ENCODE measurements around the gene JAKMIP1. TPM values are rescaled to one million over a fixed set of nuclear protein-coding genes. Genes with fewer than 3 reads are reported as not detected.

Gene JAKMIP1
- total RNA-seq, 1 donor from 2014 or later = 0.89 TPM

- peaks cover 2% of the 10 kb centered on the region for H3K4me1 Mint-ChIP-seq (ENCODE audit: low read depth)
- DNase-seq (ENCODE audit: low spot score, unreplicated experiment) = no peak
- H3K27ac Mint-ChIP-seq = no peak overlapping the region
- H3K9me3 Mint-ChIP-seq (ENCODE audit: low read depth) = peaks cover 5% of the 10 kb centered on the region
- TF ChIP-seq CTCF (IDR thresholded peaks at IDR 0.05; ENCODE audit: unreplicated experiment) = no peak
- peaks cover 6% of the 10 kb centered on the region for H3K27me3 Mint-ChIP-seq
- H3K4me3 Mint-ChIP-seq (ENCODE audit: low read depth) = no peak overlapping the region
- no peaks in the 10 kb centered on the region for H3K36me3 Mint-ChIP-seq (ENCODE audit: insufficient read depth)
Observed at GRCh38 chr4:6064383-6064782, 136.0 kb downstream of the JAKMIP1 start.

- TF ChIP-seq CTCF (IDR thresholded peaks at IDR 0.05; ENCODE audit: unreplicated experiment) = no peak
- peaks cover 2% of the 10 kb centered on the region for H3K4me1 Mint-ChIP-seq (ENCODE audit: low read depth)
- H3K27me3 Mint-ChIP-seq = peaks cover 6% of the 10 kb centered on the region
- no peaks in the 10 kb centered on the region for H3K36me3 Mint-ChIP-seq (ENCODE audit: insufficient read depth)
- H3K4me3 Mint-ChIP-seq (ENCODE audit: low read depth) = no peak overlapping the region
- DNase-seq (ENCODE audit: low spot score, unreplicated experiment) = no peak
- H3K9me3 Mint-ChIP-seq (ENCODE audit: low read depth) = peaks cover 7% of the 10 kb centered on the region
- no peak overlapping the region for H3K27ac Mint-ChIP-seq
Observed at GRCh38 chr4:6063684-6064083, 136.7 kb downstream of the JAKMIP1 start.

DNA sequence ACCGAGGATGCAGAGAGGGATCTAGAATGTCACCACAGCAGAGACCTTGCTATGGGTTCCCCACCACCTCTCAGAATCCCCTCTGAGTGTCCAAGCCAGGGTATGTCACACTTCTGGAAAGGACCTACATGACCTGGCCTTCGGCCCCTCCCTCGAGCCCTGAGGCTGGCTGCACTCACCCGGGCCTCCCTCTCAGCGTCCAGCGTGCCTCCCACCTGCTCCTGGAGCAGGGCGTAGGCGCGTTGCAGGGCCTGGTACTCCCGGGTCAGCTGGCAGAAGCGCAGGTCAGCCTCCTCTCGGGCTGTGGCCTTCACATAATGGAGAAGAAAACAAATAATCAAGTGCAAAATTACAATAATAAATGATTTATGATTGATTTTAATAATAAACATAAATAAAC lies 138.2 kb downstream of the JAKMIP1 start:
- H3K27me3 Mint-ChIP-seq = peaks cover 6% of the 10 kb centered on the region
- H3K36me3 Mint-ChIP-seq (ENCODE audit: insufficient read depth) = no peaks in the 10 kb centered on the region
- peaks cover 13% of the 10 kb centered on the region for H3K9me3 Mint-ChIP-seq (ENCODE audit: low read depth)
- TF ChIP-seq CTCF (IDR thresholded peaks at IDR 0.05; ENCODE audit: unreplicated experiment) = no peak
- H3K27ac Mint-ChIP-seq = no peak overlapping the region
- no peak for DNase-seq (ENCODE audit: low spot score, unreplicated experiment)
- H3K4me1 Mint-ChIP-seq (ENCODE audit: low read depth) = peaks cover 2% of the 10 kb centered on the region
- no peak overlapping the region for H3K4me3 Mint-ChIP-seq (ENCODE audit: low read depth)

DNA sequence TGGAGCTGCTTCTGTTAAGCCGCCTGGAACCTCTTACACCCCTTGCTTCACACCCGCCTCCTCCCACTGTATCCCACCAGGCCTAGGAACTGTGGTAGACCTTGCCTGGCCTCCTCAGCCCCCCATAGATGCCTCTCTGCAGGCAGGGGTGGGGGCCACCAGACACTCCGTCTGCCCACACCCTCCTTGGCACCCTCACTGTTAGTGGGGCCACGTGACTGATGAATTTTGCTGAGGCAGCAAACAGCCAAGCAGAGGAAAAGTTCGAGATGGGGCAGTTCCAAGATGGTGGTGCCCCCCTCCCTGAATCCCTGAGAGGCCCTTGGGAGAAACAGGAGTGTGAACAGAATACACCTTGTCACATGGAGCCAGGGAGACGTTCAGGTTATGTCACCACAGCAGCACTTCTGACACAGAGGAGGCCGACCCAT lies 141.0 kb downstream of the JAKMIP1 start:
- no peak overlapping the region for H3K27ac Mint-ChIP-seq

DNA sequence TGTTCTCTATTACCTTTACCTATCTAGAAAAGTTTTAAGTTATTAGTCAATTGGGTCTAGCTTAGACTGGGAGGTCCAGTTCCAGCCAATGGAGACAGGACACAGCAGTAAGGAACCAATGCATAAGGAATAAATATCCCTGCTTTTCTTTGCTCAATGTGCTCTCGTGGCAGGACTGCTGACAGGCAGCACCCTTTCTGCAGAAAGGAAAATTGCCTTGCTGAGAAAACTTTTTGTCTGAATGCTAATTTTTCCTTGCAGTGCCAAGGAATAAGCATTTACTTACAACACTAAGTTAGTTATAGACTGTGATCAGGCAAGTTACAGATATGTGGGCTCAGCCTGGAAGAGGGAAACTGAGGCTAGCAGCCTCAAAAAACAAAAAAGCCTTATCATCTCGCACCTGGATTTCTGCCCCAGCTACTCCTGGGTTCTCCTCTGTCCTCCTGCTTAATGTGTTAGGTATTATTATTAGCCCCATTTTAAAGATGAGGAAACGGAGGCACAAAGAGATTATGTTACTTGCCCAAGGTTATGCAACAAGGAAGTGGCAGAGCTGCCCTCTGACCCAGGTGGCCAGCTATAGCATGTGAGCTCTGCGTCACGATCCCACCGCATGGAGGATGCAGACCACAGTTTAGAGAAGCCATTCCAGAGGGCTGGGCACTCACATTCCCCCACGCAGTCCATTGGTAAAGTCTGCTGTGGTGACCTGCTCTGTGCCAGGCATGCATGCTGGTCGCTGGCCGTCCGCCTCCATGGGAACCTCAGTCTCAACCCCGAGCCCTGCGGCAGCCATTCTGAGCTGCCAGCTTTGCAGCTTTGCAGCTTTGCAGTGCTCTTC lies 141.6 kb downstream of the JAKMIP1 start:
- no peak overlapping the region for H3K27ac Mint-ChIP-seq
- peaks cover under 1% of the 10 kb centered on the region for H3K4me1 Mint-ChIP-seq (ENCODE audit: low read depth)
- no peak overlapping the region for H3K4me3 Mint-ChIP-seq (ENCODE audit: low read depth)
- peaks cover 16% of the 10 kb centered on the region for H3K9me3 Mint-ChIP-seq (ENCODE audit: low read depth)
- TF ChIP-seq CTCF (IDR thresholded peaks at IDR 0.05; ENCODE audit: unreplicated experiment) = no peak
- no peaks in the 10 kb centered on the region for H3K27me3 Mint-ChIP-seq
- no peak for DNase-seq (ENCODE audit: low spot score, unreplicated experiment)
- H3K36me3 Mint-ChIP-seq (ENCODE audit: insufficient read depth) = no peaks in the 10 kb centered on the region

More for the DNA sequence above, 141.0 kb downstream of the JAKMIP1 start:
- Mint-ChIP-seq H3K9me3 (ENCODE audit: low read depth) (peaks cover 16% of the 10 kb centered on the region), H3K36me3 (ENCODE audit: insufficient read depth) (no peaks in the 10 kb centered on the region), H3K27me3 (no peaks in the 10 kb centered on the region), H3K4me3 (ENCODE audit: low read depth) (no peak overlapping the region), H3K4me1 (ENCODE audit: low read depth) (no peaks in the 10 kb centered on the region)
- TF ChIP-seq CTCF (IDR thresholded peaks at IDR 0.05; ENCODE audit: unreplicated experiment) = no peak
- DNase-seq (ENCODE audit: low spot score, unreplicated experiment) = no peak

All from progenitor cell of endocrine pancreas (in vitro differentiated cells).